Measurements from ENCODE around the gene EEFSEC. TPM values are rescaled to one million over a fixed set of nuclear protein-coding genes. Genes with fewer than 3 reads are reported as not detected.

The EEFSEC gene
- total RNA-seq, 1 experiment from 2014 or later, result 15.4 TPM

- no peak for DNase-seq (ENCODE audit: low read depth, low spot score)
- Histone ChIP-seq H3K27ac (ENCODE audit: low read length) (no peak overlapping the region), H3K9me3 (ENCODE audit: control insufficient read depth, insufficient read depth, low read depth, low read length) (no peaks in the 10 kb centered on the region), H3K4me3 (ENCODE audit: low read depth in 2 of 2, low read length in 2 of 2) (no peak overlapping the region), H3K36me3 (ENCODE audit: control insufficient read depth, insufficient read depth, low read length) (no peaks in the 10 kb centered on the region), H3K27me3 (ENCODE audit: control insufficient read depth, insufficient read depth, low read length) (no peaks in the 10 kb centered on the region), H3K4me1 (ENCODE audit: control insufficient read depth, insufficient read depth, low read length) (no peaks in the 10 kb centered on the region; the same call in 1 of the 2 replicates)
- ChIA-PET CTCF (no interaction called here), POLR2A (no interaction called here)
- no TSS peak for BruUV-seq (replicated peaks)
- TF ChIP-seq, protein P1, sequence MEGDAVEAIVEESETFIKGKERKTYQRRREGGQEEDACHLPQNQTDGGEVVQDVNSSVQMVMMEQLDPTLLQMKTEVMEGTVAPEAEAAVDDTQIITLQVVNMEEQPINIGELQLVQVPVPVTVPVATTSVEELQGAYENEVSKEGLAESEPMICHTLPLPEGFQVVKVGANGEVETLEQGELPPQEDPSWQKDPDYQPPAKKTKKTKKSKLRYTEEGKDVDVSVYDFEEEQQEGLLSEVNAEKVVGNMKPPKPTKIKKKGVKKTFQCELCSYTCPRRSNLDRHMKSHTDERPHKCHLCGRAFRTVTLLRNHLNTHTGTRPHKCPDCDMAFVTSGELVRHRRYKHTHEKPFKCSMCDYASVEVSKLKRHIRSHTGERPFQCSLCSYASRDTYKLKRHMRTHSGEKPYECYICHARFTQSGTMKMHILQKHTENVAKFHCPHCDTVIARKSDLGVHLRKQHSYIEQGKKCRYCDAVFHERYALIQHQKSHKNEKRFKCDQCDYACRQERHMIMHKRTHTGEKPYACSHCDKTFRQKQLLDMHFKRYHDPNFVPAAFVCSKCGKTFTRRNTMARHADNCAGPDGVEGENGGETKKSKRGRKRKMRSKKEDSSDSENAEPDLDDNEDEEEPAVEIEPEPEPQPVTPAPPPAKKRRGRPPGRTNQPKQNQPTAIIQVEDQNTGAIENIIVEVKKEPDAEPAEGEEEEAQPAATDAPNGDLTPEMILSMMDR (IDR thresholded peaks at IDR 0.05), result no peak
- no peak for TF ChIP-seq TCF7L2 (IDR thresholded peaks at IDR 0.05; ENCODE audit: low read depth, low read length)
- no peak for TF ChIP-seq POLR2AphosphoS5 (IDR thresholded peaks at IDR 0.05; ENCODE audit: low read depth, low read length)
- TF ChIP-seq, protein P2, sequence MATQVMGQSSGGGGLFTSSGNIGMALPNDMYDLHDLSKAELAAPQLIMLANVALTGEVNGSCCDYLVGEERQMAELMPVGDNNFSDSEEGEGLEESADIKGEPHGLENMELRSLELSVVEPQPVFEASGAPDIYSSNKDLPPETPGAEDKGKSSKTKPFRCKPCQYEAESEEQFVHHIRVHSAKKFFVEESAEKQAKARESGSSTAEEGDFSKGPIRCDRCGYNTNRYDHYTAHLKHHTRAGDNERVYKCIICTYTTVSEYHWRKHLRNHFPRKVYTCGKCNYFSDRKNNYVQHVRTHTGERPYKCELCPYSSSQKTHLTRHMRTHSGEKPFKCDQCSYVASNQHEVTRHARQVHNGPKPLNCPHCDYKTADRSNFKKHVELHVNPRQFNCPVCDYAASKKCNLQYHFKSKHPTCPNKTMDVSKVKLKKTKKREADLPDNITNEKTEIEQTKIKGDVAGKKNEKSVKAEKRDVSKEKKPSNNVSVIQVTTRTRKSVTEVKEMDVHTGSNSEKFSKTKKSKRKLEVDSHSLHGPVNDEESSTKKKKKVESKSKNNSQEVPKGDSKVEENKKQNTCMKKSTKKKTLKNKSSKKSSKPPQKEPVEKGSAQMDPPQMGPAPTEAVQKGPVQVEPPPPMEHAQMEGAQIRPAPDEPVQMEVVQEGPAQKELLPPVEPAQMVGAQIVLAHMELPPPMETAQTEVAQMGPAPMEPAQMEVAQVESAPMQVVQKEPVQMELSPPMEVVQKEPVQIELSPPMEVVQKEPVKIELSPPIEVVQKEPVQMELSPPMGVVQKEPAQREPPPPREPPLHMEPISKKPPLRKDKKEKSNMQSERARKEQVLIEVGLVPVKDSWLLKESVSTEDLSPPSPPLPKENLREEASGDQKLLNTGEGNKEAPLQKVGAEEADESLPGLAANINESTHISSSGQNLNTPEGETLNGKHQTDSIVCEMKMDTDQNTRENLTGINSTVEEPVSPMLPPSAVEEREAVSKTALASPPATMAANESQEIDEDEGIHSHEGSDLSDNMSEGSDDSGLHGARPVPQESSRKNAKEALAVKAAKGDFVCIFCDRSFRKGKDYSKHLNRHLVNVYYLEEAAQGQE (IDR thresholded peaks at IDR 0.05; ENCODE audit: insufficient read depth in 1 of 2, low read depth in 2 of 2, low read length in 1 of 2), result no peak
- TF ChIP-seq SIN3A (IDR thresholded peaks at IDR 0.05; ENCODE audit: borderline replicate concordance, insufficient read depth, low read depth, low read length), result no peak
- no peak for ATAC-seq
- in situ Hi-C loops (cut with HindIII; ENCODE audit: low pct_unique_long_range_greater_than_20kb, low sequenced_read_pairs), result no loop called here
- intact Hi-C loops (cut with micrococcal nuclease; ENCODE audit: unreplicated experiment), result no loop called here
Measured at GRCh38 chr3:128357538-128357937, 204.3 kb downstream of the EEFSEC start.

DNA sequence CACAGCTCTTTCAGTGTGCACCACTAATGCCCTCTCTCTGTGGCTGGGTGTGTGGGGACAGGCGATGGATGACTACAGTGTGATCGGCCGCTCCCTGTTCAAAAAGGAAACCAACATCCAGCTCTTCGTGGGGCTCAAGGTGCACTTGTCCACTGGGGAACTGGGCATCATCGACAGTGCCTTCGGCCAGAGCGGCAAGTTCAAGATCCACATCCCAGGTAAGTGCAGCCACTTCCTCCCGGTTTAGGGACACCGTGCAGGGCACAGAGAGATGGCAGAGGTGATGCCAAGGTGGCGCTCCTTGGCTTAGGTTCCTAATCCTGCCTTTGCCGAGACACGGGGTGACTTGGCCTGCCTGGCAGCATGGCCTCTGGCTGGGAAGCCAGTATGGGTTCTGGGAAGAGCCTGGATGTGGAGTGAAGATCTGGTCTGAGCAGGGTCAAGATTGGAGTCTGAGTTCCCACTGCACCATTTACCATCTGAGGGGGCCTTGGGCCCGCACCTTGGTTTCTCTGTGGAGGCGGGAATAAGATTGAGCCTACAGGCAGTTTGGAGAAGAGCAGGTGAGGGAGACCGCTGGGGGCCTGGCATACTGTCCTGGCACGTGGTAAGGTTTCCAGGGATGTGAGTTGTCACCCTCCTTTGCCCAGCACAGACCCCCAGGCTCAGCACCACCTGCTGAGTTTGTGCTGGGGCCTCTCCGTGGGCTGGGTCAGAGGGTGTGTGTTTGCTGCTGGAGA, 205.0 kb downstream of the EEFSEC start:
- ChIA-PET CTCF (no interaction called here), POLR2A (no interaction called here)
- TF ChIP-seq, protein P2 (IDR thresholded peaks at IDR 0.05; ENCODE audit: insufficient read depth in 1 of 2, low read depth in 2 of 2, low read length in 1 of 2), result no peak
- TF ChIP-seq TCF7L2 (IDR thresholded peaks at IDR 0.05; ENCODE audit: low read depth, low read length), result no peak
- TF ChIP-seq SIN3A (IDR thresholded peaks at IDR 0.05; ENCODE audit: borderline replicate concordance, insufficient read depth, low read depth, low read length), result no peak
- H3K27me3 ChIP-seq (ENCODE audit: control insufficient read depth, insufficient read depth, low read length), result no peaks in the 10 kb centered on the region
- no TSS peak for BruUV-seq (replicated peaks)
- DNase-seq (ENCODE audit: low read depth, low spot score) (no peak), ATAC-seq (no peak)
- no peak overlapping the region for H3K27ac ChIP-seq (ENCODE audit: low read length)
- in situ Hi-C loops (cut with HindIII; ENCODE audit: low pct_unique_long_range_greater_than_20kb, low sequenced_read_pairs), result no loop called here
- H3K4me1 ChIP-seq (ENCODE audit: control insufficient read depth, insufficient read depth, low read length), result no peaks in the 10 kb centered on the region; the same call in 1 of the 2 replicates
- no peaks in the 10 kb centered on the region for H3K9me3 ChIP-seq (ENCODE audit: control insufficient read depth, insufficient read depth, low read depth, low read length)
- intact Hi-C loops (cut with micrococcal nuclease; ENCODE audit: unreplicated experiment), result no loop called here
- no peak overlapping the region for H3K4me3 ChIP-seq (ENCODE audit: low read depth in 2 of 2, low read length in 2 of 2)
- no peaks in the 10 kb centered on the region for H3K36me3 ChIP-seq (ENCODE audit: control insufficient read depth, insufficient read depth, low read length)

All from Panc1 (cell line).